GM19455 (cell line): ENCODE measurements around the gene GRM3.
"Not testable (repeated sequence)": the region's sequence is repeated elsewhere in the genome, so short reads cannot be mapped to it uniquely, and the experiment has no call there.

ENCODE experiments used
- ATAC-seq: cut with Tn5 transposase; IDR thresholded peaks from one replicate; pipeline ENCODE4 v1.9.1; 2021; ENCODE audit not compliant: unreplicated experiment

GRM3 gene

GRCh38 chr7:86643561-86644281, at the start of gene GRM3:
Gene GRM3 (plus strand): TSS chr7:86643909. CDS start chr7:86765146, 121,237 bp downstream.
- ATAC-seq, result no peak

- no peak for ATAC-seq
Measured at GRCh38 chr7:86598311-86598710, 45.4 kb upstream of the GRM3 start.

GRCh38 chr7:86598721-86599120, 45.0 kb upstream of the GRM3 start:
- ATAC-seq, result no peak

- ATAC-seq, result no peak
Measured at GRCh38 chr7:86600506-86601290, 43.0 kb upstream of the GRM3 start.

- not testable (repeated sequence) for ATAC-seq
Measured at GRCh38 chr7:86615711-86616110, 28.0 kb upstream of the GRM3 start.

- no peak for ATAC-seq
Measured at GRCh38 chr7:86644282-86645224, 844 bp downstream of the GRM3 start.

- no peak for ATAC-seq
Measured at GRCh38 chr7:86645225-86645608, 1.5 kb downstream of the GRM3 start.

- no peak for ATAC-seq
Measured at GRCh38 chr7:86645676-86646276, 2.1 kb downstream of the GRM3 start.

- ATAC-seq, result no peak
Measured at GRCh38 chr7:86647385-86648094, 3.8 kb downstream of the GRM3 start.

GRCh38 chr7:86648169-86648568, 4.5 kb downstream of the GRM3 start:
- ATAC-seq, result no peak

- no peak for ATAC-seq
Measured at GRCh38 chr7:86653919-86654659, 10.4 kb downstream of the GRM3 start.

GRCh38 chr7:86657948-86658347, 14.2 kb downstream of the GRM3 start:
- ATAC-seq, result no peak

GRCh38 chr7:86660950-86661462, 17.3 kb downstream of the GRM3 start:
- no peak for ATAC-seq

- ATAC-seq, result no peak
Measured at GRCh38 chr7:86664486-86664885, 20.8 kb downstream of the GRM3 start.

- ATAC-seq, result no peak
Measured at GRCh38 chr7:86664991-86665390, 21.3 kb downstream of the GRM3 start.

- no peak for ATAC-seq
Measured at GRCh38 chr7:86665669-86666068, 22.0 kb downstream of the GRM3 start.

GRCh38 chr7:86667732-86668131, 24.0 kb downstream of the GRM3 start:
- ATAC-seq, result no peak

GRCh38 chr7:86668315-86668714, 24.6 kb downstream of the GRM3 start:
- no peak for ATAC-seq

GRCh38 chr7:86687831-86688230, 44.1 kb downstream of the GRM3 start:
- ATAC-seq, result no peak
